HPDE6-E6E7 (cell line): ENCODE measurements around the gene VSIG8.
A peak's percentile ranks its signal among the peaks of the same experiment; 100 is the strongest.
"Not testable (repeated sequence)": the region's sequence is repeated elsewhere in the genome, so short reads cannot be mapped to it uniquely, and the experiment has no call there.

ENCODE experiments used
- DNase-seq: peaks from one replicate; pipeline ENCODE4 v3.0.0; 2011; ENCODE audit warnings: missing footprints; ENCODE audit errors: extremely low spot score

VSIG8 gene

GRCh38 chr1:159862557-159862956 lies at the start of gene VSIG8:
TSS of gene VSIG8 (minus strand) at chr1:159862657. CDS start at chr1:159862521, 136 bp downstream.
- DNase-seq = no peak

- no peak for DNase-seq
Observed at GRCh38 chr1:159911326-159912070, 49.0 kb upstream of the VSIG8 start.

- DNase-seq = no peak
Observed at GRCh38 chr1:159908031-159908940, 45.8 kb upstream of the VSIG8 start.

- DNase-seq = no peak
Observed at GRCh38 chr1:159906960-159907359, 44.5 kb upstream of the VSIG8 start.

- not testable (repeated sequence) for DNase-seq
Observed at GRCh38 chr1:159904036-159904435, 41.6 kb upstream of the VSIG8 start.

GRCh38 chr1:159902541-159902940 lies 40.1 kb upstream of the VSIG8 start:
- no peak for DNase-seq

- DNase-seq = no peak
Observed at GRCh38 chr1:159900755-159901360, 38.4 kb upstream of the VSIG8 start.

GRCh38 chr1:159900086-159900680 lies 37.7 kb upstream of the VSIG8 start, which contains the start of gene CFAP45:
TSS of gene CFAP45 (minus strand) at chr1:159900165. CDS start at chr1:159900098, 67 bp downstream.
- DNase-seq = peak; percentile 93

- not testable (repeated sequence) for DNase-seq
Observed at GRCh38 chr1:159899634-159900033, 37.2 kb upstream of the VSIG8 start.

GRCh38 chr1:159898527-159898926 lies 36.1 kb upstream of the VSIG8 start:
- no peak for DNase-seq

GRCh38 chr1:159897962-159898361 lies 35.5 kb upstream of the VSIG8 start:
- DNase-seq = no peak

GRCh38 chr1:159896546-159896930 lies 34.1 kb upstream of the VSIG8 start:
- DNase-seq = no peak

GRCh38 chr1:159895836-159896545 lies 33.5 kb upstream of the VSIG8 start:
- no peak for DNase-seq

GRCh38 chr1:159895286-159895685 lies 32.8 kb upstream of the VSIG8 start:
- no peak for DNase-seq

- DNase-seq = peak; percentile 52
Observed at GRCh38 chr1:159892944-159893343, 30.5 kb upstream of the VSIG8 start.

- DNase-seq = peak; percentile 71
Observed at GRCh38 chr1:159891275-159892157, 29.1 kb upstream of the VSIG8 start.

- DNase-seq = no peak
Observed at GRCh38 chr1:159890390-159890789, 27.9 kb upstream of the VSIG8 start.

- DNase-seq = peak; percentile 72
Observed at GRCh38 chr1:159889821-159890252, 27.4 kb upstream of the VSIG8 start.

- DNase-seq = no peak
Observed at GRCh38 chr1:159889202-159889601, 26.7 kb upstream of the VSIG8 start.

- DNase-seq = no peak
Observed at GRCh38 chr1:159884296-159884695, 21.8 kb upstream of the VSIG8 start.
